Activated CD4-positive, alpha-beta T cell treated with anti-CD3 and anti-CD28 coated beads, Interleukin-2, amount 10 ng/mL, durations not matched to agents 7 days and 5 days (primary cell): Measurements from ENCODE around the gene PRRG2. TPM values are rescaled to one million over a fixed set of nuclear protein-coding genes. Genes with fewer than 3 reads are reported as not detected.
A peak's percentile ranks its signal among the peaks of the same experiment; 100 is the strongest.

ENCODE experiments used
- CTCF ChIA-PET: fragments of 350-600 bp; sonication (Branson Sonifier 250); formaldehyde crosslinking; loops from one replicate; lab custom pipeline; 2021; ENCODE audit warnings: antibody characterized with exemption; lab: Charles Lee
- POLR2A ChIA-PET: fragments of 350-600 bp; sonication (Branson Sonifier 250); formaldehyde crosslinking; loops from one replicate; lab custom pipeline; 2021; ENCODE audit warnings: antibody characterized with exemption; lab: Charles Lee
- DNase-seq: peaks from one replicate; pipeline ENCODE4 v3.0.0-alpha.2; 2020
- H3K27ac Mint-ChIP-seq: one replicate; pipeline ENCODE4 v1.8.0; 2021; ENCODE audit warnings: mild to moderate bottlenecking, moderate library complexity, mixed read lengths
- H3K27me3 Mint-ChIP-seq: one replicate; pipeline ENCODE4 v1.8.0; 2021; ENCODE audit warnings: mixed read lengths
- H3K36me3 Mint-ChIP-seq: one replicate; pipeline ENCODE4 v1.8.0; 2021; ENCODE audit warnings: low read depth, mixed read lengths
- H3K4me1 Mint-ChIP-seq: one replicate; pipeline ENCODE4 v1.8.0; 2021; ENCODE audit warnings: mixed read lengths
- H3K4me3 Mint-ChIP-seq: one replicate; pipeline ENCODE4 v1.8.0; 2021; ENCODE audit warnings: mild to moderate bottlenecking, moderate library complexity, mixed read lengths
- H3K9me3 Mint-ChIP-seq: one replicate; pipeline ENCODE4 v1.8.0; 2021; ENCODE audit warnings: mixed read lengths
- total RNA-seq, 2 experiments: library from RNA; stranded (reverse); gene quantifications; one replicate each; pipeline ENCODE4 v1.2.3, GENCODE V29; 2021

Gene PRRG2
- total RNA-seq, 2 experiments from 2014 or later, result 1.1 TPM

- POLR2A ChIA-PET, result no interaction called here
- H3K4me3 Mint-ChIP-seq, result no peak overlapping the region
- no peaks in the 10 kb centered on the region for H3K9me3 Mint-ChIP-seq
- H3K27me3 Mint-ChIP-seq, result no peaks in the 10 kb centered on the region
- peaks cover 38% of the 10 kb centered on the region for H3K36me3 Mint-ChIP-seq
- H3K4me1 Mint-ChIP-seq, result peaks cover 59% of the 10 kb centered on the region
- no peak for DNase-seq
- H3K27ac Mint-ChIP-seq, result no peak overlapping the region
- CTCF ChIA-PET, result interaction anchor here (0.7 to 6.5 kb wide), 6 partner anchors 15 to 107 kb away, joined by 3 to 95 read pairs (median 4); no protein-coding TSS in a partner anchor
These were observed 6.8 kb upstream of the PRRG2 start for GRCh38 chr19:49574206-49574755.

GRCh38 chr19:49579193-49579592 lies 1.9 kb upstream of the PRRG2 start:
- H3K9me3 Mint-ChIP-seq, result no peaks in the 10 kb centered on the region
- ChIA-PET CTCF (interaction anchor here (1.0 to 3.9 kb wide), 5 partner anchors 9 to 77 kb away, joined by 3 to 35 read pairs (median 4); partner anchors contain the start of gene RRAS), POLR2A (interaction anchor here (0.6 kb wide), 1 partner anchor 105 kb away, joined by 4 read pairs; the partner anchor contains the start of gene FLT3LG)
- peaks cover 27% of the 10 kb centered on the region for H3K36me3 Mint-ChIP-seq
- no peaks in the 10 kb centered on the region for H3K27me3 Mint-ChIP-seq
- H3K4me1 Mint-ChIP-seq, result peaks cover 41% of the 10 kb centered on the region
- peak overlapping the region; percentile 80 for H3K27ac Mint-ChIP-seq
- DNase-seq, result no peak
- peak overlapping the region; percentile 84 for H3K4me3 Mint-ChIP-seq

GRCh38 chr19:49579947-49580263 lies 1.2 kb upstream of the PRRG2 start:
- H3K9me3 Mint-ChIP-seq, result no peaks in the 10 kb centered on the region
- H3K27ac Mint-ChIP-seq, result peak overlapping the region; percentile 80
- peaks cover 23% of the 10 kb centered on the region for H3K36me3 Mint-ChIP-seq
- H3K4me1 Mint-ChIP-seq, result peaks cover 37% of the 10 kb centered on the region
- ChIA-PET POLR2A (interaction anchor here (0.6 kb wide), 1 partner anchor 106 kb away, joined by 4 read pairs; the partner anchor contains the start of gene FLT3LG), CTCF (interaction anchor here (0.8 to 3.9 kb wide), 8 partner anchors 10 to 96 kb away, joined by 3 to 35 read pairs (median 4); partner anchors contain the start of genes PRR12, RRAS and SCAF1)
- no peaks in the 10 kb centered on the region for H3K27me3 Mint-ChIP-seq
- DNase-seq, result no peak
- peak overlapping the region; percentile 84 for H3K4me3 Mint-ChIP-seq

- DNase-seq, result peak; percentile 97
- ChIA-PET POLR2A (interaction anchor here (1.0 to 1.2 kb wide), 2 partner anchors 10 to 96 kb away, joined by 3 to 4 read pairs; no protein-coding TSS in a partner anchor), CTCF (interaction anchor here (0.8 to 3.9 kb wide), 12 partner anchors 10 to 107 kb away, joined by 3 to 35 read pairs (median 4); partner anchors contain the start of genes FLT3LG, PRR12, RRAS and SCAF1)
- no peaks in the 10 kb centered on the region for H3K9me3 Mint-ChIP-seq
- peaks cover 33% of the 10 kb centered on the region for H3K4me1 Mint-ChIP-seq
- H3K27ac Mint-ChIP-seq, result peak within 1 kb of the TSS; percentile 80
- H3K36me3 Mint-ChIP-seq, result peaks cover 18% of the 10 kb centered on the region
- H3K4me3 Mint-ChIP-seq, result peak within 1 kb of the TSS; percentile 84
- H3K27me3 Mint-ChIP-seq, result no peaks in the 10 kb centered on the region
These were observed 681 bp upstream of the PRRG2 start, which contains the start of gene NOSIP for GRCh38 chr19:49580264-49581006. Gene NOSIP, minus strand, starts transcription at chr19:49580556. Its CDS starts 19,865 bp downstream, at chr19:49560691.

- CTCF ChIA-PET, result interaction anchor here (1.1 to 1.3 kb wide), 2 partner anchors 12 to 94 kb away, joined by 3 to 7 read pairs; no protein-coding TSS in a partner anchor
- POLR2A ChIA-PET, result no interaction called here
- Mint-ChIP-seq H3K4me3 (no peak overlapping the region), H3K9me3 (no peaks in the 10 kb centered on the region), H3K4me1 (peaks cover 23% of the 10 kb centered on the region), H3K27ac (no peak overlapping the region), H3K36me3 (peaks cover 6% of the 10 kb centered on the region), H3K27me3 (no peaks in the 10 kb centered on the region)
- DNase-seq, result no peak
These were observed 2.1 kb downstream of the PRRG2 start for GRCh38 chr19:49583239-49583638.

- Mint-ChIP-seq H3K36me3 (peaks cover 2% of the 10 kb centered on the region), H3K9me3 (no peaks in the 10 kb centered on the region), H3K4me1 (peaks cover 22% of the 10 kb centered on the region), H3K4me3 (no peak overlapping the region), H3K27ac (no peak overlapping the region), H3K27me3 (peaks cover 5% of the 10 kb centered on the region)
- no peak for DNase-seq
- CTCF ChIA-PET, result interaction anchor here (0.6 to 3.0 kb wide), 4 partner anchors 14 to 109 kb away, joined by 3 to 13 read pairs (median 4); partner anchors contain the start of gene RRAS
- POLR2A ChIA-PET, result no interaction called here
These were observed 3.9 kb downstream of the PRRG2 start for GRCh38 chr19:49585023-49585422.

GRCh38 chr19:49587227-49587626 lies 6.1 kb downstream of the PRRG2 start:
- CTCF ChIA-PET, result interaction anchor here (3.0 kb wide), 1 partner anchor 16 kb away, joined by 13 read pairs; no protein-coding TSS in a partner anchor
- peaks cover 17% of the 10 kb centered on the region for H3K4me1 Mint-ChIP-seq

GRCh38 chr19:49588365-49589122 lies 7.4 kb downstream of the PRRG2 start:
- CTCF ChIA-PET, result interaction anchor here (0.6 to 1.2 kb wide), 2 partner anchors 14 to 61 kb away, joined by 4 read pairs; partner anchors contain the start of gene RCN3
- peaks cover 25% of the 10 kb centered on the region for H3K4me1 Mint-ChIP-seq
- H3K36me3 Mint-ChIP-seq, result peaks cover 2% of the 10 kb centered on the region
- peaks cover 5% of the 10 kb centered on the region for H3K27me3 Mint-ChIP-seq
- H3K4me3 Mint-ChIP-seq, result no peak overlapping the region
- POLR2A ChIA-PET, result interaction anchor here (0.6 kb wide), 1 partner anchor 52 kb away, joined by 3 read pairs; no protein-coding TSS in a partner anchor
- no peaks in the 10 kb centered on the region for H3K9me3 Mint-ChIP-seq
- DNase-seq, result peak; percentile 37
- H3K27ac Mint-ChIP-seq, result no peak overlapping the region

More at GRCh38 chr19:49587227-49587626, 6.1 kb downstream of the PRRG2 start:
- H3K27me3 Mint-ChIP-seq, result peaks cover 5% of the 10 kb centered on the region
- no peak overlapping the region for H3K27ac Mint-ChIP-seq
- POLR2A ChIA-PET, result no interaction called here
- no peak overlapping the region for H3K4me3 Mint-ChIP-seq
- H3K9me3 Mint-ChIP-seq, result no peaks in the 10 kb centered on the region
- no peak for DNase-seq
- no peaks in the 10 kb centered on the region for H3K36me3 Mint-ChIP-seq

GRCh38 chr19:49589502-49589905 lies 8.4 kb downstream of the PRRG2 start:
- CTCF ChIA-PET, result interaction anchor here (1.2 to 2.0 kb wide), 5 partner anchors 9 to 119 kb away, joined by 3 to 10 read pairs (median 4); partner anchors contain the start of genes FLT3LG, NOSIP, PRMT1 and PRRG2
- H3K27me3 Mint-ChIP-seq, result peaks cover 5% of the 10 kb centered on the region
- no peak overlapping the region for H3K4me3 Mint-ChIP-seq
- peaks cover 31% of the 10 kb centered on the region for H3K4me1 Mint-ChIP-seq
- POLR2A ChIA-PET, result interaction anchor here (0.6 to 1.2 kb wide), 2 partner anchors 9 to 51 kb away, joined by 3 read pairs; partner anchors contain the start of gene PRRG2
- H3K27ac Mint-ChIP-seq, result no peak overlapping the region
- DNase-seq, result peak; percentile 19
- H3K9me3 Mint-ChIP-seq, result no peaks in the 10 kb centered on the region
- H3K36me3 Mint-ChIP-seq, result peaks cover 12% of the 10 kb centered on the region

GRCh38 chr19:49590071-49590970 lies 9.2 kb downstream of the PRRG2 start:
- ChIA-PET POLR2A (interaction anchor here (0.6 to 1.2 kb wide), 3 partner anchors 9 to 63 kb away, joined by 3 to 4 read pairs (median 3); partner anchors contain the start of genes PRRG2, RCN3 and RRAS), CTCF (interaction anchor here (0.7 to 2.0 kb wide), 6 partner anchors 9 to 120 kb away, joined by 3 to 10 read pairs (median 4); partner anchors contain the start of genes FLT3LG, NOSIP, PRMT1 and PRRG2)
- H3K9me3 Mint-ChIP-seq, result no peaks in the 10 kb centered on the region
- H3K4me3 Mint-ChIP-seq, result peak overlapping the region; percentile 90
- DNase-seq, result peak; percentile 96
- peaks cover 5% of the 10 kb centered on the region for H3K27me3 Mint-ChIP-seq
- peak overlapping the region; percentile 97 for H3K27ac Mint-ChIP-seq
- H3K4me1 Mint-ChIP-seq, result peaks cover 31% of the 10 kb centered on the region
- H3K36me3 Mint-ChIP-seq, result peaks cover 14% of the 10 kb centered on the region
